Measurements from ENCODE around the gene SH3PXD2A. TPM values are rescaled to one million over a fixed set of nuclear protein-coding genes. Genes with fewer than 3 reads are reported as not detected.

Gene SH3PXD2A
- total and polyA plus RNA-seq, 2 experiments from 2014 or later, result 1.8 to 5.0 TPM

- TF ChIP-seq, protein P1, sequence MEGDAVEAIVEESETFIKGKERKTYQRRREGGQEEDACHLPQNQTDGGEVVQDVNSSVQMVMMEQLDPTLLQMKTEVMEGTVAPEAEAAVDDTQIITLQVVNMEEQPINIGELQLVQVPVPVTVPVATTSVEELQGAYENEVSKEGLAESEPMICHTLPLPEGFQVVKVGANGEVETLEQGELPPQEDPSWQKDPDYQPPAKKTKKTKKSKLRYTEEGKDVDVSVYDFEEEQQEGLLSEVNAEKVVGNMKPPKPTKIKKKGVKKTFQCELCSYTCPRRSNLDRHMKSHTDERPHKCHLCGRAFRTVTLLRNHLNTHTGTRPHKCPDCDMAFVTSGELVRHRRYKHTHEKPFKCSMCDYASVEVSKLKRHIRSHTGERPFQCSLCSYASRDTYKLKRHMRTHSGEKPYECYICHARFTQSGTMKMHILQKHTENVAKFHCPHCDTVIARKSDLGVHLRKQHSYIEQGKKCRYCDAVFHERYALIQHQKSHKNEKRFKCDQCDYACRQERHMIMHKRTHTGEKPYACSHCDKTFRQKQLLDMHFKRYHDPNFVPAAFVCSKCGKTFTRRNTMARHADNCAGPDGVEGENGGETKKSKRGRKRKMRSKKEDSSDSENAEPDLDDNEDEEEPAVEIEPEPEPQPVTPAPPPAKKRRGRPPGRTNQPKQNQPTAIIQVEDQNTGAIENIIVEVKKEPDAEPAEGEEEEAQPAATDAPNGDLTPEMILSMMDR (conservative IDR thresholded peaks at IDR 0.05; ENCODE audit: low read depth in 2 of 2), result no peak
- TF ChIP-seq JUNB (IDR thresholded peaks at IDR 0.05; ENCODE audit: unreplicated experiment) (no peak), NANOG (IDR thresholded peaks at IDR 0.05; ENCODE audit: borderline replicate concordance) (no peak), EZH2phosphoT487 (IDR thresholded peaks at IDR 0.05; ENCODE audit: unreplicated experiment) (no peak)
Measured at GRCh38 chr10:103829838-103830465, 25.4 kb downstream of the SH3PXD2A start (continued).

DNA sequence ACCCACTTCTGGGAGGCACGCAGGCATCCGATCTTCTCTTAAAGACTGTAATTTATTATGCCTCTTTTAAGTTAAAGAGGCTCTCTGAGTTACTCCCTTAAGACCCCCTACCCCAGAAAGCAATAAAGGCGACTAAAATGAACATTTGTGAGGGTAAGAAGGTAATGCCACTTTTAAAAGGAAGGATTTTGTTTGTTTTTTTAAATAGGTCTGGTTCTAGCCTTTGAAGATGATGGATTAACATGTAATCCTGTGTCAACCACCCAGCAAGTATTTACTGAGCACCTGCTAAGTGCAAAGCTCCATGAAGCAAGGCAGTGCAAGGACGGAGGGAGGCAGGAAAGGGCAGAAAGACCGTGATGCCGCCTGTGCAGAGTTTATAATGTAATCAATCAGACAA, 26.1 kb downstream of the SH3PXD2A start:
- Histone ChIP-seq H3F3A (replicated peaks; ENCODE audit: low read depth) (no peaks in the 10 kb centered on the region), H3K27me3 (ENCODE audit: insufficient read depth) (no peaks in the 10 kb centered on the region), H3K4me3 (no peak overlapping the region), H3K27ac (ENCODE audit: low read depth) (no peak overlapping the region), H3K9me2 (ENCODE audit: insufficient read depth) (no peaks in the 10 kb centered on the region), H3K4me2 (no peak overlapping the region), H3K36me3 (ENCODE audit: insufficient read depth) (no peaks in the 10 kb centered on the region), H4K20me1 (replicated peaks; ENCODE audit: insufficient read depth) (no peaks in the 10 kb centered on the region), H3K4me1 (ENCODE audit: insufficient read depth) (peaks cover 13% of the 10 kb centered on the region; the same call in 1 of the 2 replicates), H2AFZ (no peak overlapping the region), H3K79me2 (replicated peaks; ENCODE audit: insufficient read depth) (no peaks in the 10 kb centered on the region)
- Mint-ChIP-seq H3K9me3 (peaks cover 16% of the 10 kb centered on the region; the same call in 2 of the 3 replicates), H3K4me3 (no peak overlapping the region), H3K4me1 (peaks cover 35% of the 10 kb centered on the region), H3K27me3 (ENCODE audit: insufficient read depth, low read depth, poor library complexity) (peaks cover 14% of the 10 kb centered on the region), H3K27ac (no peak overlapping the region), H3K36me3 (ENCODE audit: low read depth) (peaks cover 3% of the 10 kb centered on the region; the same call in 2 of the 3 replicates)
- TF ChIP-seq NANOG (IDR thresholded peaks at IDR 0.05; ENCODE audit: borderline replicate concordance) (no peak), JUNB (IDR thresholded peaks at IDR 0.05; ENCODE audit: unreplicated experiment) (no peak)
- DNase-seq (ENCODE audit: low spot score) (no peak), ATAC-seq (no peak)

- H3K36me3 Mint-ChIP-seq (ENCODE audit: low read depth), result peaks cover 3% of the 10 kb centered on the region; the same call in 2 of the 3 replicates
- no peaks in the 10 kb centered on the region for H3K36me3 ChIP-seq (ENCODE audit: insufficient read depth)
- H3K27ac Mint-ChIP-seq, result no peak overlapping the region
- ATAC-seq (no peak), DNase-seq (ENCODE audit: low spot score) (no peak)
- H4K20me1 ChIP-seq (replicated peaks; ENCODE audit: insufficient read depth), result no peaks in the 10 kb centered on the region
- peaks cover 7% of the 10 kb centered on the region; the same call in 1 of the 2 replicates for H3K4me1 ChIP-seq (ENCODE audit: insufficient read depth)
- no peaks in the 10 kb centered on the region for H3F3A ChIP-seq (replicated peaks; ENCODE audit: low read depth)
- H3K4me3 ChIP-seq, result no peak overlapping the region
- H3K27ac ChIP-seq (ENCODE audit: low read depth), result no peak overlapping the region
- no peak overlapping the region for H3K4me2 ChIP-seq
- H3K27me3 ChIP-seq (ENCODE audit: insufficient read depth), result no peaks in the 10 kb centered on the region
- no peak overlapping the region for H3K4me3 Mint-ChIP-seq
- no peaks in the 10 kb centered on the region for H3K9me2 ChIP-seq (ENCODE audit: insufficient read depth)
- no peak overlapping the region for H2AFZ ChIP-seq
- peaks cover 16% of the 10 kb centered on the region; the same call in 2 of the 3 replicates for H3K9me3 Mint-ChIP-seq
- no peaks in the 10 kb centered on the region for H3K79me2 ChIP-seq (replicated peaks; ENCODE audit: insufficient read depth)
- H3K4me1 Mint-ChIP-seq, result peaks cover 33% of the 10 kb centered on the region
- H3K27me3 Mint-ChIP-seq (ENCODE audit: insufficient read depth, low read depth, poor library complexity), result peaks cover 18% of the 10 kb centered on the region
- no peak for TF ChIP-seq POLR2AphosphoS5 (IDR thresholded peaks at IDR 0.05; ENCODE audit: low read depth)
- TF ChIP-seq REST (IDR thresholded peaks at IDR 0.05; ENCODE audit: unreplicated experiment), result no peak
- no peak for TF ChIP-seq ZNF462 (CRISPR knock-in tag; IDR thresholded peaks at IDR 0.05)
Measured at GRCh38 chr10:103828587-103829197, 26.7 kb downstream of the SH3PXD2A start.
